Measurements from ENCODE around the gene CYLD.

Gene CYLD

DNA sequence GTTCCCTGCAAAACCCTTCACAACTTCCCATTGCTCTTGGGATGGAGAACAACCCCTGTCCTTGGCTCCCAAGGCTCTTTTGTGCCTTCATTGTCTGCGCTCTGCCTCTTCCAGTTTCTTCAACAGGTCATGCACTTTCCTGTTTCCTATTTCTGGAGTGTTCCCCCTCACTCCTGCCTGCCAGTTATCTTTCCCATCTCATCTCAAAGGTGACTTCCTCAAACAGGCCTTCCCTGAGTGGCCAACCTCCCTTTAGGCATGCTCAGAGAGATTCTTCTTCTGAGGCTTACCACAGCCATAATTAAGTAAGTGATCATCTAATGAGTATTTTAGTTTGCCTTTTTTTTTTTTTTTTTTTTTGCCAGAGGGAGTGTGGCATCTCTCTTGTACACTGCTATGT is 2.9 kb upstream of the CYLD start:
- H3K4me3 ChIP-seq (ENCODE audit: control insufficient read depth, low read depth, low read length), result no peak overlapping the region
- TF ChIP-seq CTCF (IDR thresholded peaks at IDR 0.05; ENCODE audit: control insufficient read depth, insufficient read depth, low read depth, low read length, missing control alignments), result no peak
- no peak for DNase-seq (ENCODE audit: low read depth)

DNA sequence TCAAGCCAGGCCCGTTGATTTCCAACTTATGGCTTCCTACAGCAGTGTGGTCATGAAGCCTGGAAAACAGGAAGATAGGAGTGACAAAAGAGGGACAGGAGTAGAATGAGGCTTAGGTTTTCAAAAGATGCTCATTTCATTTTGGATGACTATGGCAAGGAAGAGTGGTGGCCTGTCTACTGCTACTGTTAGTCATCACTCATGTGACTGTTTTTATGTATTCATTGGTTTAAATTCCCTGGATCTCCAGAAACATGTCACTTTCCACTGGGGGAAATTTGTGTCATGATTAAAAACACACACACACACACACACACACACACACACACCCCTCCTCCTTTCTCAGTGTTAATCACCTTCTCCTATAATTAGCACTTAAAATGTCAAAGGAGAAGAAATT is 1.1 kb upstream of the CYLD start:
- H3K4me3 ChIP-seq (ENCODE audit: control insufficient read depth, low read depth, low read length), result no peak overlapping the region
- DNase-seq (ENCODE audit: low read depth), result no peak
- TF ChIP-seq CTCF (IDR thresholded peaks at IDR 0.05; ENCODE audit: control insufficient read depth, insufficient read depth, low read depth, low read length, missing control alignments), result no peak

GRCh38 chr16:50741225-50741780 is 583 bp upstream of the CYLD start:
- TF ChIP-seq CTCF (IDR thresholded peaks at IDR 0.05; ENCODE audit: control insufficient read depth, insufficient read depth, low read depth, low read length, missing control alignments), result no peak
- DNase-seq (ENCODE audit: low read depth), result no peak

GRCh38 chr16:50742576-50743200 is 802 bp downstream of the CYLD start:
- H3K4me3 ChIP-seq (ENCODE audit: control insufficient read depth, low read depth, low read length), result peak overlapping the region; percentile 99
- TF ChIP-seq CTCF (IDR thresholded peaks at IDR 0.05; ENCODE audit: control insufficient read depth, insufficient read depth, low read depth, low read length, missing control alignments), result no peak
- DNase-seq (ENCODE audit: low read depth), result no peak

More at GRCh38 chr16:50741225-50741780, 583 bp upstream of the CYLD start:
- H3K4me3 ChIP-seq (ENCODE audit: control insufficient read depth, low read depth, low read length), result peak overlapping the region; percentile 40

- TF ChIP-seq CTCF (IDR thresholded peaks at IDR 0.05; ENCODE audit: control insufficient read depth, insufficient read depth, low read depth, low read length, missing control alignments), result no peak
- H3K4me3 ChIP-seq (ENCODE audit: control insufficient read depth, low read depth, low read length), result no peak overlapping the region
- DNase-seq (ENCODE audit: low read depth), result no peak
Observed at GRCh38 chr16:50743581-50744225, 1.8 kb downstream of the CYLD start.

DNA sequence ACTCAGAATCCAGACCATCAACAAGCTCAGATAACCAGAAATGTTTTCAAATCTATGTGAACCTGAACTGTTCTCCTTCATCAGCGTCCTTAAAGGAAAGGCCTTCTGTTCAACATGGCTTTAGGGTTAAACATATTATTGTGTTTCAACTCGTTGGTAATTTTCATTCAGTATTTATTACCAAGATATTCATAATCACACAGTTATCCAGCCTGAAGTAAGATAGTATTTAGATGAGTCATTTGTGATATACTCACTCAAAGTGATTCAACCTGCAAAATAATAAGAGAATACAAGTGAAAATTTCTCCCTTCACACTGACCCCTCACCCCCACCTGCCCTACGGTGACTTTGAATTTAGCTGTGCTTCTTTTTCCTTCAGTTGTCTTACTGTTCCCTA is 3.0 kb downstream of the CYLD start:
- no peak for TF ChIP-seq CTCF (IDR thresholded peaks at IDR 0.05; ENCODE audit: control insufficient read depth, insufficient read depth, low read depth, low read length, missing control alignments)

More for the DNA sequence above, 3.0 kb downstream of the CYLD start:
- DNase-seq (ENCODE audit: low read depth), result no peak
- H3K4me3 ChIP-seq (ENCODE audit: control insufficient read depth, low read depth, low read length), result no peak overlapping the region
